Naive B cell (primary cell): ENCODE results near the gene THSD1. TPM values are rescaled to one million over a fixed set of nuclear protein-coding genes. Genes with fewer than 3 reads are reported as not detected.
"Not testable (repeated sequence)": the region's sequence is repeated elsewhere in the genome, so short reads cannot be mapped to it uniquely, and the experiment has no call there.

Experiments
- ATAC-seq, 2 donors: fragments of 150-1000 bp; cut with Tn5 transposase; 2 replicates each; pipeline ENCODE4 v1.10.0; 2021; ENCODE audit warnings: low read depth in 2 of 2, mild to moderate bottlenecking in 2 of 2, moderate library complexity in 2 of 2
- DNase-seq: peaks from one replicate; pipeline ENCODE4 v3.0.0; 2022
- H3K27ac Mint-ChIP-seq, 6 donors: one replicate each; pipeline ENCODE4 v1.8.0; 2020 to 2022; ENCODE audit warnings: mild to moderate bottlenecking in 6 of 6, mixed read lengths in 6 of 6, moderate library complexity in 5 of 6, inconsistent platforms in 2 of 6
- H3K27me3 Mint-ChIP-seq, 3 donors: one replicate each; pipeline ENCODE4 v1.8.0; 2021 to 2022; ENCODE audit warnings: mixed read lengths in 3 of 3, mild to moderate bottlenecking in 1 of 3
- H3K36me3 Mint-ChIP-seq, 2 donors: one replicate each; pipeline ENCODE4 v1.8.0; 2020 to 2022; ENCODE audit warnings: mixed read lengths in 2 of 2, inconsistent platforms in 1 of 2, mild to moderate bottlenecking in 1 of 2
- H3K4me1 Mint-ChIP-seq, 3 donors: one replicate each; pipeline ENCODE4 v1.8.0; 2020 to 2022; ENCODE audit warnings: mixed read lengths in 3 of 3, inconsistent platforms in 1 of 3, mild to moderate bottlenecking in 1 of 3, moderate library complexity in 1 of 3
- H3K4me3 Mint-ChIP-seq, 8 donors: one replicate each; pipeline ENCODE4 v1.8.0; 2020 to 2022; ENCODE audit warnings: mild to moderate bottlenecking in 8 of 8, mixed read lengths in 8 of 8, moderate library complexity in 8 of 8, inconsistent platforms in 2 of 8
- H3K9me3 Mint-ChIP-seq, 7 donors: one replicate each; pipeline ENCODE4 v1.8.0; 2020 to 2022; ENCODE audit warnings: mixed read lengths in 7 of 7, mild to moderate bottlenecking in 5 of 7, inconsistent platforms in 2 of 7, moderate library complexity in 1 of 7
- polyA plus RNA-seq, 6 donors: library from polyadenylated mRNA; unstranded; fragments of 300-500 nt; fragmentation: Illumina TruSeq; gene quantifications; one replicate each; pipeline ENCODE4 v1.2.3, GENCODE V29; 2021; ENCODE audit warnings: low read depth in 6 of 6

Gene THSD1
- polyA plus RNA-seq, 6 donors from 2014 or later: 0.27 TPM; not detected in 5

- DNase-seq: no peak
- Mint-ChIP-seq H3K9me3 (no peaks in the 10 kb centered on the region), H3K27me3 (peaks cover 9 to 16% (median 14%) of the 10 kb centered on the region in 3 donors), H3K4me1 (no peaks in the 10 kb centered on the region), H3K4me3 (no peak overlapping the region), H3K27ac (no peak overlapping the region), H3K36me3 (no peaks in the 10 kb centered on the region)
- ATAC-seq: no peak
These were observed 39.7 kb downstream of the THSD1 start for GRCh38 chr13:52366291-52366690.

- peaks cover 13 to 28% (median 19%) of the 10 kb centered on the region in 3 donors for H3K27me3 Mint-ChIP-seq
- not testable (repeated sequence) for H3K27ac Mint-ChIP-seq, ATAC-seq, H3K4me1 Mint-ChIP-seq, DNase-seq, H3K4me3 Mint-ChIP-seq, H3K36me3 Mint-ChIP-seq, H3K9me3 Mint-ChIP-seq
These were observed 43.6 kb downstream of the THSD1 start for GRCh38 chr13:52362169-52362887.

- no peak for ATAC-seq
- H3K36me3 Mint-ChIP-seq: no peaks in the 10 kb centered on the region
- H3K4me1 Mint-ChIP-seq: no peaks in the 10 kb centered on the region
- peaks cover 0 to 2% (median 0%) of the 10 kb centered on the region in 7 donors for H3K9me3 Mint-ChIP-seq
- H3K27ac Mint-ChIP-seq: no peak overlapping the region
- H3K27me3 Mint-ChIP-seq: peaks cover 18 to 31% (median 26%) of the 10 kb centered on the region in 3 donors
- DNase-seq: no peak
- no peak overlapping the region for H3K4me3 Mint-ChIP-seq
These were observed 44.7 kb downstream of the THSD1 start for GRCh38 chr13:52361225-52361624.

GRCh38 chr13:52359534-52359933 lies 46.4 kb downstream of the THSD1 start:
- Mint-ChIP-seq H3K4me3 (no peak overlapping the region), H3K36me3 (no peaks in the 10 kb centered on the region), H3K27ac (no peak overlapping the region), H3K27me3 (peaks cover 17 to 32% (median 26%) of the 10 kb centered on the region in 3 donors), H3K9me3 (peaks cover 0 to 2% (median 0%) of the 10 kb centered on the region in 7 donors), H3K4me1 (no peaks in the 10 kb centered on the region)
- ATAC-seq: no peak
- DNase-seq: no peak

GRCh38 chr13:52356327-52356726 lies 49.6 kb downstream of the THSD1 start:
- ATAC-seq (no peak), DNase-seq (no peak)
- Mint-ChIP-seq H3K4me3 (no peak overlapping the region), H3K36me3 (no peaks in the 10 kb centered on the region), H3K4me1 (no peaks in the 10 kb centered on the region), H3K27ac (no peak overlapping the region), H3K27me3 (peaks cover 9 to 28% (median 21%) of the 10 kb centered on the region in 3 donors), H3K9me3 (peaks cover 0 to 4% (median 0%) of the 10 kb centered on the region in 7 donors)

GRCh38 chr13:52353193-52353592 lies 52.8 kb downstream of the THSD1 start:
- no peak overlapping the region for H3K27ac Mint-ChIP-seq
- H3K4me1 Mint-ChIP-seq: no peaks in the 10 kb centered on the region
- DNase-seq (no peak), ATAC-seq (no peak)
- H3K27me3 Mint-ChIP-seq: peaks cover 9 to 30% (median 17%) of the 10 kb centered on the region in 3 donors
- H3K4me3 Mint-ChIP-seq: no peak overlapping the region
- H3K9me3 Mint-ChIP-seq: peaks cover 0 to 3% (median 0%) of the 10 kb centered on the region in 7 donors
- H3K36me3 Mint-ChIP-seq: no peaks in the 10 kb centered on the region

- ATAC-seq (no peak), DNase-seq (no peak)
- Mint-ChIP-seq H3K9me3 (peaks cover 0 to 3% (median 0%) of the 10 kb centered on the region in 7 donors), H3K4me3 (no peak overlapping the region), H3K27ac (no peak overlapping the region), H3K4me1 (no peaks in the 10 kb centered on the region), H3K27me3 (peaks cover 16 to 19% (median 17%) of the 10 kb centered on the region in 3 donors), H3K36me3 (no peaks in the 10 kb centered on the region)
These were observed 56.8 kb downstream of the THSD1 start for GRCh38 chr13:52348983-52349780.

- Mint-ChIP-seq H3K9me3 (peaks cover 0 to 3% (median 0%) of the 10 kb centered on the region in 7 donors), H3K27ac (no peak overlapping the region), H3K4me3 (no peak overlapping the region), H3K36me3 (no peaks in the 10 kb centered on the region), H3K4me1 (no peaks in the 10 kb centered on the region), H3K27me3 (peaks cover 17 to 23% (median 20%) of the 10 kb centered on the region in 3 donors)
- no peak for DNase-seq
- ATAC-seq: no peak
These were observed 57.9 kb downstream of the THSD1 start for GRCh38 chr13:52348071-52348470.

GRCh38 chr13:52345631-52346251 lies 60.2 kb downstream of the THSD1 start:
- H3K27me3 Mint-ChIP-seq: peaks cover 16 to 22% (median 20%) of the 10 kb centered on the region in 3 donors
- no peak for DNase-seq
- ATAC-seq: no peak
- no peaks in the 10 kb centered on the region for H3K36me3 Mint-ChIP-seq
- H3K9me3 Mint-ChIP-seq: peaks cover 0 to 2% (median 0%) of the 10 kb centered on the region in 7 donors
- H3K4me1 Mint-ChIP-seq: no peaks in the 10 kb centered on the region
- no peak overlapping the region for H3K4me3 Mint-ChIP-seq
- H3K27ac Mint-ChIP-seq: peak overlapping the region in 1 of 6 donors; percentile 40

GRCh38 chr13:52345048-52345447 lies 60.9 kb downstream of the THSD1 start:
- peaks cover 16 to 21% (median 20%) of the 10 kb centered on the region in 3 donors for H3K27me3 Mint-ChIP-seq
- peaks cover 0 to 2% (median 0%) of the 10 kb centered on the region in 7 donors for H3K9me3 Mint-ChIP-seq
- DNase-seq (no peak), ATAC-seq (no peak)
- H3K4me1 Mint-ChIP-seq: no peaks in the 10 kb centered on the region
- H3K4me3 Mint-ChIP-seq: no peak overlapping the region
- no peaks in the 10 kb centered on the region for H3K36me3 Mint-ChIP-seq
- H3K27ac Mint-ChIP-seq: no peak overlapping the region

- H3K36me3 Mint-ChIP-seq: no peaks in the 10 kb centered on the region
- peaks cover 16 to 20% (median 20%) of the 10 kb centered on the region in 3 donors for H3K27me3 Mint-ChIP-seq
- H3K9me3 Mint-ChIP-seq: peaks cover 0 to 2% (median 0%) of the 10 kb centered on the region in 7 donors
- ATAC-seq (no peak), DNase-seq (no peak)
- H3K4me3 Mint-ChIP-seq: peak overlapping the region in 1 of 8 donors; percentile 5
- no peak overlapping the region for H3K27ac Mint-ChIP-seq
- H3K4me1 Mint-ChIP-seq: no peaks in the 10 kb centered on the region
These were observed 61.9 kb downstream of the THSD1 start for GRCh38 chr13:52344108-52344507.

GRCh38 chr13:52342203-52342602 lies 63.8 kb downstream of the THSD1 start:
- not testable (repeated sequence) for H3K4me1 Mint-ChIP-seq, ATAC-seq, H3K4me3 Mint-ChIP-seq, H3K36me3 Mint-ChIP-seq, H3K27ac Mint-ChIP-seq, DNase-seq, H3K9me3 Mint-ChIP-seq
- H3K27me3 Mint-ChIP-seq: peaks cover 16 to 30% (median 25%) of the 10 kb centered on the region in 3 donors

GRCh38 chr13:52337828-52338455 lies 68.0 kb downstream of the THSD1 start:
- H3K9me3 Mint-ChIP-seq, H3K27ac Mint-ChIP-seq, H3K36me3 Mint-ChIP-seq, ATAC-seq, DNase-seq, H3K4me3 Mint-ChIP-seq, H3K4me1 Mint-ChIP-seq: not testable (repeated sequence)
- peaks cover 5 to 18% (median 7%) of the 10 kb centered on the region in 3 donors for H3K27me3 Mint-ChIP-seq
